IPS DF 6.9 (cell line): ENCODE data around the gene MED22.
"Not testable (repeated sequence)": the region's sequence is repeated elsewhere in the genome, so short reads cannot be mapped to it uniquely, and the experiment has no call there.

Source experiments
- DNase-seq: peaks from one replicate; pipeline ENCODE4 v3.0.0-alpha.2; 2013; ENCODE audit warnings: low read depth, low spot score
- H3K27ac ChIP-seq: one replicate; pipeline ENCODE4 v1.5.1; 2013; ENCODE audit warnings: low read length, control low read depth
- H3K27me3 ChIP-seq: 2 replicates; pipeline ENCODE4 v1.6.1; 2013; ENCODE audit warnings: mild to moderate bottlenecking, low read length; ENCODE audit not compliant: control insufficient read depth, insufficient read depth
- H3K36me3 ChIP-seq: 2 replicates; pipeline ENCODE4 v1.6.1; 2013; ENCODE audit warnings: low read length; ENCODE audit not compliant: control insufficient read depth, insufficient read depth
- H3K4me1 ChIP-seq: 2 replicates; pipeline ENCODE4 v1.6.1; 2013; ENCODE audit warnings: low read length; ENCODE audit not compliant: control insufficient read depth, insufficient read depth
- H3K4me3 ChIP-seq: 2 replicates; pipeline ENCODE4 v1.5.1; 2013; ENCODE audit warnings: mild to moderate bottlenecking, low read length
- H3K9me3 ChIP-seq: 2 replicates; pipeline ENCODE4 v1.6.1; 2013; ENCODE audit warnings: low read length, inconsistent platforms; ENCODE audit not compliant: control insufficient read depth, insufficient read depth
- WGBS: extraction: QIAGEN DNeasy Blood & Tissue Kit; methylation state at CpG from one replicate; pipeline ENCODE4 v1.1.7; 2013; ENCODE audit warnings: mixed read lengths, missing lambda C conversion rate; ENCODE audit not compliant: insufficient read length, insufficient coverage; 5-methylcytosine and 5-hydroxymethylcytosine counted together

MED22 gene

GRCh38 chr9:133307301-133307700 lies 40.6 kb downstream of the MED22 start:
- H3K36me3 ChIP-seq = no peaks in the 10 kb centered on the region
- H3K27ac ChIP-seq = no peak overlapping the region
- no peak overlapping the region for H3K4me3 ChIP-seq
- H3K27me3 ChIP-seq = no peaks in the 10 kb centered on the region
- no peaks in the 10 kb centered on the region for H3K4me1 ChIP-seq
- WGBS = no CpG with 5 or more reads among the region's 16 CpGs
- no peak for DNase-seq
- H3K9me3 ChIP-seq = no peaks in the 10 kb centered on the region

GRCh38 chr9:133306242-133307204 lies 41.4 kb downstream of the MED22 start:
- Histone ChIP-seq H3K9me3 (no peaks in the 10 kb centered on the region), H3K4me1 (no peaks in the 10 kb centered on the region), H3K36me3 (no peaks in the 10 kb centered on the region), H3K27ac (no peak overlapping the region), H3K4me3 (no peak overlapping the region), H3K27me3 (no peaks in the 10 kb centered on the region)
- no CpG with 5 or more reads among the region's 31 CpGs for WGBS
- no peak for DNase-seq

GRCh38 chr9:133305731-133306130 lies 42.2 kb downstream of the MED22 start:
- Histone ChIP-seq H3K4me1 (no peaks in the 10 kb centered on the region), H3K27me3 (no peaks in the 10 kb centered on the region), H3K27ac (no peak overlapping the region), H3K9me3 (no peaks in the 10 kb centered on the region), H3K4me3 (no peak overlapping the region), H3K36me3 (no peaks in the 10 kb centered on the region)
- DNase-seq = no peak
- no CpG with 5 or more reads among the region's 23 CpGs for WGBS

- H3K27ac ChIP-seq = no peak overlapping the region
- WGBS = no CpG with 5 or more reads among the region's 38 CpGs
- no peaks in the 10 kb centered on the region for H3K4me1 ChIP-seq
- H3K9me3 ChIP-seq = no peaks in the 10 kb centered on the region
- no peak for DNase-seq
- no peak overlapping the region for H3K4me3 ChIP-seq
- H3K27me3 ChIP-seq = no peaks in the 10 kb centered on the region
- no peaks in the 10 kb centered on the region for H3K36me3 ChIP-seq
These were observed 43.2 kb downstream of the MED22 start for GRCh38 chr9:133304477-133305377.

DNA sequence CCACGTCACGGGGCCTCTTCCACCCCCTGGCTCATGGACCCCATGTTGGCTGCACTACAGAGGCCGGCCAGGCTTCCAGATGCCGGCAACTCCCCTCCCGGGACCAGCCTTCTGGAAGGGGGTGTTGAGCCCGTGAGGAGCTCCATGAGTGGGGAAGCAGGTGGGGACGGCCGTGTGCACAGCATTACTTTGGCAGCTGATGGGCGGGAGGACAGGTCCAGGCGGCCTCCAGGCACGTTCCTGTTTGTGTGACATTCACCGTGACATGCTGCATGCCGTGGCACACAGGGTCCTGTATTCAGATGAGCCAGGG lies 43.8 kb downstream of the MED22 start:
- no peaks in the 10 kb centered on the region for H3K36me3 ChIP-seq
- no peaks in the 10 kb centered on the region for H3K4me1 ChIP-seq
- H3K27me3 ChIP-seq = no peaks in the 10 kb centered on the region
- no peak overlapping the region for H3K4me3 ChIP-seq
- DNase-seq = no peak
- H3K9me3 ChIP-seq = no peaks in the 10 kb centered on the region
- WGBS = no CpG with 5 or more reads among the region's 13 CpGs
- H3K27ac ChIP-seq = no peak overlapping the region

DNA sequence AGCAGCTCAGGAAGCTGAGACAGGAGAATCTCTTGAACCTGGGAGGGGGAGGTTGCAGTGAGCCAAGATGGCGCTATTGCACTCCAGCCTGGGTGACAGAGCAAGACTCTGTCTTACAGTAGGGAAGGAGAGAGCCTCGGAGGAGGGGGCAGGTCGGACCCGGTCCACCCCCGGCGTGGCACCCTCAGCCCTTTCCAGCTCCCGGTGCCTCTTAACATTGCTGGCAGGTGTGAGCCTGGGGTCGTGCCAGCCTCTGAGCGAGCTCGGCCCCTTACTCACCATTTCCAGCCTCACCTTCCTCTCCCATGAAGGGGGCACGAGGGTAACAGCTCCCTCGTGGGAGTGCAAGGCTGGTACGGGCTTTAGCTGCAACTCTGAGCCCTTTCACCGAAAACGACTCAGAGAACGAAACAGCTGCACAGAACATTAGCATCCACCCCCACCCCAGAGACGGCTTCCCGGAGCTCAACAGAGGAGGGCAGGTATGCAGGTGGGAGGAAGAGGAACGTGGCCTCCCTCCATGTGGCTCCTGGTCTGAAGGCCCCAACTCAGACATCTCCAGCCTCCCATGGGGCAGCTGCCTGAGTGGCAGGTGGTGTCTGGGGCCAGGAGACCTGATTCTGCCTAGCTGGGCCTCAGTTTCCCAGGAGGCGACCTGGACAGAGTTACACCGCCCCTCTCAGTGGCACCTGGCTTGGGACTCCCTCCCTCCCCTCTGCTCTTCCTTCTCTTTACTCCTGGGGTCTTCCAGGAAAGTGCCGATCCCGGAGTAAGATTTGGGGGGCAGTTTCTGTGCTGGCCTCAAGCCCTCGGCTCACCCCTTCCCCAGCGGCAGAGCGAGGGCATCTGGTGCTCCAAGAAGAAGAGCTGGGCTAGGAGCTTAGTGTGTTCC lies 44.4 kb downstream of the MED22 start:
- Histone ChIP-seq H3K27ac (no peak overlapping the region), H3K9me3 (no peaks in the 10 kb centered on the region), H3K4me3 (no peak overlapping the region), H3K4me1 (no peaks in the 10 kb centered on the region), H3K27me3 (no peaks in the 10 kb centered on the region), H3K36me3 (no peaks in the 10 kb centered on the region)
- no CpG with 5 or more reads among the region's 26 CpGs for WGBS
- DNase-seq = no peak

GRCh38 chr9:133301253-133302230 lies 46.4 kb downstream of the MED22 start:
- no CpG with 5 or more reads among the region's 13 CpGs for whole genome bisulfite sequencing
- H3K36me3 ChIP-seq = no peaks in the 10 kb centered on the region
- no peaks in the 10 kb centered on the region for H3K27me3 ChIP-seq
- H3K4me3 ChIP-seq = no peak overlapping the region
- no peaks in the 10 kb centered on the region for H3K4me1 ChIP-seq
- no peak for DNase-seq
- H3K9me3 ChIP-seq = no peaks in the 10 kb centered on the region
- H3K27ac ChIP-seq = no peak overlapping the region

GRCh38 chr9:133299996-133300395 lies 47.9 kb downstream of the MED22 start:
- H3K27me3 ChIP-seq, DNase-seq, H3K27ac ChIP-seq, H3K9me3 ChIP-seq, H3K36me3 ChIP-seq, H3K4me1 ChIP-seq, H3K4me3 ChIP-seq: not testable (repeated sequence)
- no CpG with 5 or more reads among the region's 16 CpGs for WGBS

DNA sequence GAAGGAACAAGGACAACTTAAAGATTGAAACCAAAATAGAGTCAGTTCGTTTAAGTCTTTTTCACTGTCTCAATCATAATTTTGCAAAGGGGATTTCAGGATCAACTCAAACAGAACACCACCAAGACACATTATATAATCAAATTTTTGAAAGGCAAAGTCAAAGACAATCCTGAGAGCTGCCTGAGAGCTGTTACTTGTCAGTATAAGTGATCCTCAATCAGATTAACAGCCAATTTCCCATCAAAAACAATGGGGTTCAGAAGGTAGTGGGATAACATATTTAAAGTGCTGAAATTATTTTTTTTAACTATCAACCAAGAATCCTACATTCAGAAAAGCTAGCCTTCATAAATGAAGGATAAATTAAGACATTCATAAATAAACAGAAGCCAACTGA lies 53.7 kb downstream of the MED22 start:
- WGBS = no CpG with 5 or more reads among the region's 1 CpG
- no peak overlapping the region for H3K4me3 ChIP-seq
- no peaks in the 10 kb centered on the region for H3K27me3 ChIP-seq
- H3K9me3 ChIP-seq = no peaks in the 10 kb centered on the region
- H3K36me3 ChIP-seq = no peaks in the 10 kb centered on the region
- H3K27ac ChIP-seq = no peak overlapping the region
- H3K4me1 ChIP-seq = no peaks in the 10 kb centered on the region
- DNase-seq = no peak
